Activated T-cell treated with anti-CD3 and anti-CD28 coated beads, Interleukin-2, amount 50 U/mL, for 1 hour (primary cell): ENCODE results near the gene DHRS9.
"Not testable (repeated sequence)": the region's sequence is repeated elsewhere in the genome, so short reads cannot be mapped to it uniquely, and the experiment has no call there.

Source experiments
- DNase-seq: peaks from one replicate; pipeline ENCODE4 v3.0.0-alpha.2; 2020

DHRS9 gene

GRCh38 chr2:169069341-169069740, at the start of gene DHRS9:
DHRS9 (plus strand) TSS chr2:169069563; CDS start chr2:169081582, 12,019 bp downstream.
- DNase-seq, result no peak

GRCh38 chr2:169023161-169023560, 46.2 kb upstream of the DHRS9 start:
- DNase-seq, result no peak

- no peak for DNase-seq
Measured at GRCh38 chr2:169026056-169026455, 43.3 kb upstream of the DHRS9 start.

- DNase-seq, result no peak
Measured at GRCh38 chr2:169027234-169027633, 42.1 kb upstream of the DHRS9 start.

GRCh38 chr2:169029341-169029740, 40.0 kb upstream of the DHRS9 start:
- DNase-seq, result no peak

GRCh38 chr2:169031202-169031601, 38.2 kb upstream of the DHRS9 start, which contains the start of gene ABCB11:
ABCB11 (minus strand) TSS chr2:169031324; CDS start chr2:169018125, 13,199 bp downstream.
- DNase-seq, result no peak

- no peak for DNase-seq
Measured at GRCh38 chr2:169034256-169034655, 35.1 kb upstream of the DHRS9 start.

GRCh38 chr2:169034984-169035544, 34.3 kb upstream of the DHRS9 start:
- DNase-seq, result no peak

- DNase-seq, result no peak
Measured at GRCh38 chr2:169035887-169036286, 33.5 kb upstream of the DHRS9 start.

GRCh38 chr2:169036736-169037440, 32.5 kb upstream of the DHRS9 start:
- no peak for DNase-seq

- no peak for DNase-seq
Measured at GRCh38 chr2:169038338-169038757, 31.0 kb upstream of the DHRS9 start.

- no peak for DNase-seq
Measured at GRCh38 chr2:169039702-169040101, 29.7 kb upstream of the DHRS9 start.

- no peak for DNase-seq
Measured at GRCh38 chr2:169041594-169041993, 27.8 kb upstream of the DHRS9 start.

GRCh38 chr2:169042856-169043255, 26.5 kb upstream of the DHRS9 start:
- no peak for DNase-seq

GRCh38 chr2:169046440-169047151, 22.8 kb upstream of the DHRS9 start:
- no peak for DNase-seq

- no peak for DNase-seq
Measured at GRCh38 chr2:169047256-169048250, 21.8 kb upstream of the DHRS9 start.

- DNase-seq, result no peak
Measured at GRCh38 chr2:169049142-169049541, 20.2 kb upstream of the DHRS9 start.

- no peak for DNase-seq
Measured at GRCh38 chr2:169050476-169051240, 18.7 kb upstream of the DHRS9 start.

GRCh38 chr2:169054575-169054974, 14.8 kb upstream of the DHRS9 start:
- DNase-seq, result not testable (repeated sequence)

GRCh38 chr2:169064199-169064598, 5.2 kb upstream of the DHRS9 start:
- not testable (repeated sequence) for DNase-seq

- no peak for DNase-seq
Measured at GRCh38 chr2:169065422-169065821, 3.9 kb upstream of the DHRS9 start.
